ENCODE data around the gene OPRL1. TPM values are rescaled to one million over a fixed set of nuclear protein-coding genes. Genes with fewer than 3 reads are reported as not detected.

The OPRL1 gene
- total RNA-seq, 1 donor: 0.72 TPM

GRCh38 chr20:64069209-64069613, 10.7 kb upstream of the OPRL1 start:
- TF ChIP-seq CTCF (IDR thresholded peaks at IDR 0.05; ENCODE audit: extremely low read depth, low read depth, low read length): no peak
- H3K9me3 ChIP-seq (ENCODE audit: low read depth, low read length): no peaks in the 10 kb centered on the region
- H3K79me2 ChIP-seq (ENCODE audit: insufficient read depth, low read length): no peaks in the 10 kb centered on the region
- no peaks in the 10 kb centered on the region for H3K27me3 ChIP-seq (ENCODE audit: insufficient read depth, low read length)
- H2AFZ ChIP-seq (ENCODE audit: low read length): no peak overlapping the region
- DNase-seq (ENCODE audit: insufficient read length, low spot score, missing footprints): no peak
- no peak overlapping the region for H3K4me2 ChIP-seq (ENCODE audit: insufficient read depth, low read length)
- peaks cover 15% of the 10 kb centered on the region for H3K4me1 ChIP-seq (ENCODE audit: insufficient read depth, low read length)
- no peak overlapping the region for H3K4me3 ChIP-seq (ENCODE audit: insufficient read depth, low read length)
- H3K36me3 ChIP-seq (ENCODE audit: insufficient read depth, low read length): no peaks in the 10 kb centered on the region
- H4K20me1 ChIP-seq (ENCODE audit: insufficient read depth, low read length): peaks cover 35% of the 10 kb centered on the region
- no peak overlapping the region for H3K27ac ChIP-seq (ENCODE audit: low read depth, low read length)

GRCh38 chr20:64069614-64070243, 10.2 kb upstream of the OPRL1 start:
- peaks cover 31% of the 10 kb centered on the region for H4K20me1 ChIP-seq (ENCODE audit: insufficient read depth, low read length)
- DNase-seq (ENCODE audit: insufficient read length, low spot score, missing footprints): peak; percentile 97
- H3K27me3 ChIP-seq (ENCODE audit: insufficient read depth, low read length): no peaks in the 10 kb centered on the region
- no peak overlapping the region for H2AFZ ChIP-seq (ENCODE audit: low read length)
- peak; percentile 64 for TF ChIP-seq CTCF (IDR thresholded peaks at IDR 0.05; ENCODE audit: extremely low read depth, low read depth, low read length)
- no peak overlapping the region for H3K27ac ChIP-seq (ENCODE audit: low read depth, low read length)
- H3K4me1 ChIP-seq (ENCODE audit: insufficient read depth, low read length): peaks cover 10% of the 10 kb centered on the region
- H3K4me3 ChIP-seq (ENCODE audit: insufficient read depth, low read length): no peak overlapping the region
- no peaks in the 10 kb centered on the region for H3K79me2 ChIP-seq (ENCODE audit: insufficient read depth, low read length)
- H3K9me3 ChIP-seq (ENCODE audit: low read depth, low read length): no peaks in the 10 kb centered on the region
- H3K4me2 ChIP-seq (ENCODE audit: insufficient read depth, low read length): no peak overlapping the region
- no peaks in the 10 kb centered on the region for H3K36me3 ChIP-seq (ENCODE audit: insufficient read depth, low read length)

GRCh38 chr20:64070244-64070993, 9.5 kb upstream of the OPRL1 start:
- no peak for TF ChIP-seq CTCF (IDR thresholded peaks at IDR 0.05; ENCODE audit: extremely low read depth, low read depth, low read length)
- H3K27me3 ChIP-seq (ENCODE audit: insufficient read depth, low read length): no peaks in the 10 kb centered on the region
- H4K20me1 ChIP-seq (ENCODE audit: insufficient read depth, low read length): peaks cover 27% of the 10 kb centered on the region
- no peaks in the 10 kb centered on the region for H3K79me2 ChIP-seq (ENCODE audit: insufficient read depth, low read length)
- no peak overlapping the region for H3K27ac ChIP-seq (ENCODE audit: low read depth, low read length)
- DNase-seq (ENCODE audit: insufficient read length, low spot score, missing footprints): no peak
- H2AFZ ChIP-seq (ENCODE audit: low read length): no peak overlapping the region
- H3K4me2 ChIP-seq (ENCODE audit: insufficient read depth, low read length): no peak overlapping the region
- H3K9me3 ChIP-seq (ENCODE audit: low read depth, low read length): no peaks in the 10 kb centered on the region
- H3K36me3 ChIP-seq (ENCODE audit: insufficient read depth, low read length): no peaks in the 10 kb centered on the region
- no peak overlapping the region for H3K4me3 ChIP-seq (ENCODE audit: insufficient read depth, low read length)
- peaks cover 10% of the 10 kb centered on the region for H3K4me1 ChIP-seq (ENCODE audit: insufficient read depth, low read length)

All from osteoblast (primary cell).